DMS114 treated with DMSO at 0.1 percent for 48 hours (cell line): ENCODE data around the gene ABCG1.

ENCODE experiments used
- DNase-seq: peaks from one replicate; lab custom pipeline; 2025; ENCODE audit not compliant: unreplicated experiment; lab: John Stamatoyannopoulos, UW

Gene ABCG1

DNA sequence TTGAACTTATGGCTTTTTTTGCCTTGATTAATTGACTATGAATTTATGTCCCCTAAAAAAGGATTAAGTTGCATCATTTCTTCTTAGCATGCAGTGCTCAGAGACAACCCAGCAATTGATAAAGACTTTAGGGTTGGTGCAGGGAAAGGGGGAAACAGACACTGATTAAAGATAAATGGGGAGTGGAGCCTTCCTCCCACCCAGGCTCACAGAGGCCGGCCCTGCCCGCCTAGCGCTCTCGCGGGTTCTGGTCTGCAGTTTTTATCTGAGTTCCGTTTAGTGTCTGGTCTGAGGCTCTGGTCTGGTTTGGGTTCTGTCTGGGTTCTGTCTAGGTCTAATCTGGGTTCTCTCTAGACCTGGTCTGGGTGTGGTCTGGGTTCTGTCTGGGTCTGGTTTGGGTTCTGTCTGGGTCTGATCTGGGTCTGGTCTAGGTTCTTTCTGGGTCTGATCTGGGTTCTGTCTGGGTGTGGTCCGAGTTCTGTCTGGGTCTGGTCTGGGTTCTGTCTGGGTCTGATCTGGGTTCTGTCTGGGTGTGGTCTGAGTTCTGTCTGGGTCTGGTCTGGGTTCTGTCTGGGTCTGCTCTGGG is 48.1 kb downstream of the ABCG1 start:
- no peak for DNase-seq

DNA sequence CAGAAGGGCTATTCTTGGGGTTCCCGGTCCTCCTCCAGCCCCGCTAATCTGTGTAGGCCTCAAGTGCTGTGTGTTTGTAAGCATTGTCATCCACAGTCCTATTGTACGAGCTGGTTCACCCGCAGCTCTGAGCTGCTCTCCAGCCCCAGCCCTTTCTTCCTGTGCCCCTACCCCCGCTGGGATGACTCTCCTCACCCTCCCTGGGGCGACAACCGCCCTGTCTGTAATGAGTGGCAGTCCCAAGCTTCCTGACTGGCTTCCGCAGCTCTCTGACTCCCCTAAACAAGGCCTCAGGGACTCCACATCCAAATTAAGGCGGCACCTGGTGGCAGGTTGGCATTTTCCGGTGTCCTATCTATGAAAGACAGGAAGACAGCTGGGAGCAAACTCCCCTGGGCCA is 50.4 kb downstream of the ABCG1 start:
- DNase-seq = no peak

DNA sequence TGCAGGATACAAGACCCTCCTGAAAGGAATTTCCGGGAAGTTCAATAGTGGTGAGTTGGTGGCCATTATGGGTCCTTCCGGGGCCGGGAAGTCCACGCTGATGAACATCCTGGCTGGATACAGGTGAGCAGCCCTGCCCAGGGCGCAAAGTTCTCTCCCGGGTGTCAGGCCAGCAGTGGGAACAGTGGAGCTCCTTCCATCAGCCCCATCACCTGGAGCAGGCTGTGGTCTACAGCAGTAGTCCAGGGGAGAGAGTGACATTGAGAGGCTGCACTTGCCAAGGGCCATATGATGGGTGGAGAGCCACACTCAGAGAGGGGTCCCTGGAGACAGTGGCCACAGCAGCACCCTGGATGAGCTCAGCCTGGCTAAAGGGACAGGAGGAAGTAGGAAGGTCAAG is 52.1 kb downstream of the ABCG1 start:
- no peak for DNase-seq

DNA sequence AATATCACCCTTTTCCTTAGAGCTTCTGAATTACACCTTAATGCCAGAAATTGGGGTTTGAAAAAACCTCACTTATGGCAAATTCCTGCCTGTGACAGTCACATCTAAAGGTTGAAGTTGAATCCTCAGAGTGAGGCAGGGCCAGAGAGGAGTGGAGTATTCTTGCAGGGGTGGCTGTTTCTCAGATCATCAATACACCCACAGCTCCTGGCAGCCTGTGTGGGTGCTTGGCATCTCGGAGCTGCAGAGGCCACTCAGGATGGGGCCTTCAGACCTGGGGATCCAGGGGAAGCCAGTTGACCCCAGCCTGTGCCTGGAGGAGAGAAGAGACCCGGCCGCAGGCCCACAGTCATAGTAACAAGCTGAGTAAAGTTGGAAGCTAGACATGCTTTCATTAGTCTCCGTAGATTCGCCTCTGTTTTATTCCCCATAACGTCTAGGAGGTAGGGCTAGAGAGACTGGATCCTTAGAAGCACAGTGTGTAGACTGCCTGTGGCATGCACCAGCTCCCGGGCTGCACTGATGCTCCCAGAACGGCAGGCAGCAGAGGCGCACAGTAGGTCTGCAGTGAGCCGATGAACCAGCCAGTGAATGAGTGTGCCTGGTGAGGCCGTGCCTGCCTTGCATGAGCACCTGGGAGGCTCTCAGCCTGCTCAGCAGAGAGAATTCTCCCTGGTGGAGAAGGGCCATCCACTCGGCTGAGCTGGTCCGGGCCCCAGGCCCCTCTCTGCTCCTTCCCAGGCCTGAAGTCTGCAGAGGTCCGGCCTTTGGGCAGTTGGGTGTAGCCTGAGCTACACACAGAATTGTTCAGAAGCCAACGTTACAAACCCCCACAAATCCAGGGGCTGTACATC is 53.4 kb downstream of the ABCG1 start:
- no peak for DNase-seq

DNA sequence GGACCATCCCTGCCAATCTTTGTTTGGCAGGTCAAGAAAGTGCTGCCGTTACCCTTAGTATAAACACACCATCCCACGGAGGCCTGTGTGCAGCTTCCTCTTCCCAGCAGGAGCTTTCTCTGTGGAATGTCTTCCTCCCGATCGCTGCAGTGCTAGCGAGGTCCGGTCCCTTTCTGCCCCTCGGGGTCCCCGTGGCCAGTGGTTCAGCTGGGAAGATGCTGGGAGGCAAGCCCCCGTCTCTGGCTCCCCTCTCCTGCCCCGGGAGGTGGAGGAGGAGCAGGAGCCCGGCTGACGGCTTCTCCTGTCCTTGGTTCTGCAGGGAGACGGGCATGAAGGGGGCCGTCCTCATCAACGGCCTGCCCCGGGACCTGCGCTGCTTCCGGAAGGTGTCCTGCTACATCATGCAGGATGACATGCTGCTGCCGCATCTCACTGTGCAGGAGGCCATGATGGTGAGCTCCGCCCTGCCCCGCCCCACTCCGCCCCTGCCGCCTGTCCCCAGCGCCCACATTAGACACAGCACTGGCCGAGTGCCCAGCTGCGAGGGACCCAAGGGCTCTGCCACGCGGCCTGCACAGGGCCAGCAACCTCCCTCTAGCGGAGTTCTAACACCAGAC is 54.2 kb downstream of the ABCG1 start:
- DNase-seq = no peak

DNA sequence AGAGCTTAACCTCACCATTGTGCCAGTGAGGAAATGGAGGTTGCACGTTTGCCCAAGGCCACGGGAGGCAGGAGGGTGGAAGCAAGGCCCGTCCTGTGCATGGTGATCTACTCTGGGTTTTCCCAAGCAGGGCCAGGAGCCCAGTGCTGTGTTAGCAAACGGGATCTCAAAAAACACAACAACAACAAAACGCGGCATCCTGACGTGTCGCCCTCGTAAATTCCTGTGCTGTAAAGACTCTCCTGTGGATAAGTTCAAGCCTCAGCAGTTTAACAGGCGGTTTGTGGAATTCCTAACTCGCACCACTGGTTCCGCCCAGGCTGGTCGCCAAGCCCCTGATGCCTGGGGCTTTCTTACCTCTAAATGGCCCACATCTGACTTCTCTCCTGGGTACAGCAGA is 57.1 kb downstream of the ABCG1 start:
- no peak for DNase-seq

DNA sequence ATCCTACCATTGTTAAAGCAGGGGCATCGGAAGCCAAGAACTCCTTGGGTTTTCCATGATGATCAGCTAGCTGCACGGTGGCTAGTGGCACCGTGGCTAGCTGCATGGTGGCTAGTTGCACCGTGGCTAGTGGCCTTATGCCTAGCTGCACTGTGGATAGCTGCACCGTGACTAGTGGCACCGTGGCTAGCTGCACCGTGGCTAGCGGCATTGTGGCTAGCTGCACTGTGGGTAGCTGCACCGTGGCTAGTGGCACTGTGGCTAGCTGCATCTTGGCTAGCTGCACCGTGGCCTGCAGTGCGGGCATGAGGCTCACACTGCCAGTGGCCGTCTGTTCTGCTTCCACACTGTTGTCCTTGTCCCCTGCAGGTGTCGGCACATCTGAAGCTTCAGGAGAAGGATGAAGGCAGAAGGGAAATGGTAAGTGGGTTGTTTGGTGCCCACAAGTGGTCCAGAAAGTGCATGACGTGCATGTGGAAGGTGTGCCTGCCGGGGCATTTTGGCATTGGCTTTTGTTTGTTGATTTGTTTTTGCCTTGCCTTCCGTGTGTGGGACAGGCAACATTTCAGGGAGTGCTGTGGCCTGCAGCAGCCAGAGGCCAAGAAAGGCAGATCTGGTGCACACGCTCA is 57.7 kb downstream of the ABCG1 start:
- DNase-seq = no peak

DNA sequence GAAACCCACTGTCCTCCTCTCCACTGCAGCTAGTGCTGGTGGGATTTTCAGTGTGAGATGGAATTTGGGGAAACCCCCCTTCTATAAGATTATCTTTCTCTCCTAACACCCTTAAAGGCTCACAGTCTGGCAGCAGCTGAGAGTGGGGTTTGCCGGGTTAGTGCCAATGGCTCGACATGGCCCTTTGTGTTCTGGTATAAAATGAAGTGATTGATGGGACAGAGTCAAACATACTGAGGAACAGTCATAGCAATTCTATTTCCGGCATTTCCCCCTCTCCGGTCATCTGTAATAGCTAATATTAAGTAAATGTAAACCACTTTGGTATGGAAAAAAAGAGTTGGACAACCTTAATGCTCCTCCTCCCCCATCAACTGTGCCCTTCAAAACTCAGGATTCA is 58.7 kb downstream of the ABCG1 start:
- DNase-seq = no peak

DNA sequence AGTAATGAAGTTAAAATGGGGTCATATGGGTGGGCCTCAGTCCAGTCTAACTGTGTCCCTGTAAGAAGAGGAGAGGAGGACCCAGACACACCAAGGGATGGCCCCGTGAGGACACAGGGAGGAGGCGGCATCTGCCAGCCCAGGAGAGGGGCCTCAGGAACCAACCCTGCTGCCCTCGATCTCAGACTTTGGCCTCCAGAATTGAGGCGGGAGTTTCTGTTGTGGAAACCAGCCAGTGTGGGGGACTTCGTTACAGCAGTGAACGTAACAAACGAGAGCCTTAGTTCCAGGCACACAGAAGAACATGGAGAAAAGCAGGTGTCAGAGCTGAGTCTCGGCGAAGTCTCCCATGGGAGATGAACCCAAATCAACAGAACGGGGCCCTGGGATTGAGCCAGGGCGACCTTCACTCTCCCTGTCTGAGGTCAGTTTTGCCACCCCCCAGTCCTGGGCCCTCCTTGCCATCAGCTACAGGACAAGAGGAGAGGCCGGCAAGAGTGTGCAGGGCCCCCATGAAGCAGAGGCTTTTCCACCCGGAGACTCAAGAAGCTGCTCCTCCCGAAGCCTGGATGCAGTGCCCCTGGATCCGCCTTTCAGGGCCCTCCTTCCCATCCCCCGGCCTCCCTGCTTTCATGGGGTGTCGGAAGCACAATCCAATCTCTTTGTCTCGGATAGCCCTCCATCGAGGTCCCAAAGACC is 59.7 kb downstream of the ABCG1 start:
- no peak for DNase-seq

DNA sequence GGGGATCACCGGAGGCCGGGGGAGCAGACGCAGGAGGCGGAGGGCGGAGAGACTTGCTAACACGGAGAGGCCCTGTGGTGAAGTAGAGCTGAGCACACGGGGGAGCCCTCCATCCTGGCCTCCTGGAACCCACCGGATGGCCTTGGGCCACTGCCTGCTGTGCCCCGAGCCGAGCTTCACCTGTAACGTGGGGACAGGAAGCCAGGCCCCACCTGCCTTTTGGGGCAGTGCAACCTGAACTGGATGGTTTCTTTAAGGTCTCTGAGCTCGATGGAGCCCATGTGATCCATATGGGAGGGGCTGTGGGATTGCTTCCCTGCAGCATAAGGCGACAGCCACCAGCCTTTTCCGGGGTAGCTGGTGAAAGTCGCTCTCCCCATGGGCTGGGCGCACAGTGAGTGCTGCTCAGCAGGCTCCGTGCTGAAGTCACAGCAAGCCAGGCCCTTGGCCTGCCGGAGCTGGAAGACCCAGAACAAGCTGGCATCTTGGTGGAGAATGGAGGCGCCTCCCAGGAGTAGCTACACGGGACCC is 60.5 kb downstream of the ABCG1 start:
- DNase-seq = no peak

DNA sequence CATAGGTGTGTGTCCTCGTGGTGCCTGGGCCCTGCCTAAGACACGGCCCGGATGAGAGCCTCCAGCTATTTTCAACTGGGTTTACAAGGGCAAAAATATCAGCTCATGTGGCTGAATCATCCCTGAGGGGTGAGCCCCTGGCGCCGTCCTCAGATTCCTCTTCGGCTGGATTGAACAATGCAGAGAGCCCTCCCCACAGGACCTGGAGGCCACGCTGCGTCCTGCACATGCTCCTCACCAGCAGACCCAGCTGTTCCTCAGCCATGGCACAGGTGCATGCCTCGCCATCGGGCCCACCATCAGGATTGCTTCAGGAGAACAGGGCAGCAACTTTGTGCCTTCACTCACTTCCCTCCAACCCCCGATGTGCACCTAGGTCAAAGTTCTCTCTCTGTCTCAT is 60.9 kb downstream of the ABCG1 start:
- no peak for DNase-seq

DNA sequence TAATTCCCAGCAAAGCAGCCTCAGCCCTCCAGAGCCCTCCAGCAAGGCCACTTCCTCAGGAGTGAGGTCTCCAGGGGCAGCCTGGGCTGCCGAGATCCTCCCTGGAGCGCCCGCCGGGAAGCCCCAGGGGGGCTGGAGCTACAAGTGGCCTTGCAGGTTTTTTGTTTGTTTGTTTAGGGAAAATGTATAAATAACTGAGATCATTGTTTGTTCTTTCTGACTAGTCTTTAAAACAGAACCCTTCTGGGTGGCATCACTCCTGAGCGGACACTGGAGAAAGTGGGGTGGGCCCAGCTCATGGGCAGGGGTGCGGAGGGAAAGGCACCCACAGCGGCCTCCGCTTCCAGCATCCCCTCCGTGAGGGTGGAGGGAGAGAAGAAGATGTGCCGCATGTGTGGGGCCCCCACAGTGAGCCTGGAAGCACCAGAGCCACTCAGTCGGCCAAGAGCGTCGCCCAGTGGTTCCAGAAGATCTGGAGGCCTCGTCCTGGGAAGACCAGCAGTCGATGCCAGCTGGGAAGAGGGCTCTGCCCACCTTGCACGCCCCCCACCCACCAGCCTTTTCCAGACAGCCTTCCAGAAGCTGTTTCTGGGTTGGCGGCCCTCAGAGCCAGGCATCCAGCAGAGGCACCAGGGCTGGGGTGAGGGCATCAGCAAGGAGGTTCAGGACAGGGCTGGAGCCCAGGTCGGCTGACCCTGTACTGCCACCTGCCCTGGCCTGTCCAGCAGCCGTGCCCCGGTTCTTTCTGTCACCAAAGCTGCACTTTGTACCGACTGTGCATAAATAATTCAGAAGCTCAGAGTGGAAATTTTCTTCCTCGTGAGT is 61.6 kb downstream of the ABCG1 start:
- DNase-seq = no peak

DNA sequence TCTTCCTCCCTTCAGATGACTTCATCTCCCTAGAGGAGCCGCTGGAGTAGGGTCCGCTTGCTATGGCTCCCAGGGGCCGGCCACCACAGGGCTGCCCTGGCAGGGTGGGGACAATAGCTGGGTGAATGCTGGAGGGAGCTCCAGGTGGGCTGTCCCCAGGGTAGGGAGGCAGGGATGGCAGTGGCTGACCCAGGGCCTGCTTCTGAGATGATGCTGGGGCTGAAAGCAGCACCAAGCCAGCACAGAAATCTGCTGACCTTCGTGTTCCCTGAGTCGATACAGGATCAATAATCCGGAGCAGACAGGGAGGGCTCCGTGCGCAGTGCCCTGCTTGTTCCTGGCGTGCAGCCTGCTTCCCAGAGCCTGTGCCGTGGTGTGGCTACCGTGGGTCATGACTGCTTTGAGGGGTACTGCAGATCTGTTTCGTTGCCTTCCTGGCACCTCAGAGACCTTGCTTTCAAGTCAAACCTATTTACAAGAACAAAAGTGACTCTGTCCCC is 62.3 kb downstream of the ABCG1 start:
- no peak for DNase-seq

DNA sequence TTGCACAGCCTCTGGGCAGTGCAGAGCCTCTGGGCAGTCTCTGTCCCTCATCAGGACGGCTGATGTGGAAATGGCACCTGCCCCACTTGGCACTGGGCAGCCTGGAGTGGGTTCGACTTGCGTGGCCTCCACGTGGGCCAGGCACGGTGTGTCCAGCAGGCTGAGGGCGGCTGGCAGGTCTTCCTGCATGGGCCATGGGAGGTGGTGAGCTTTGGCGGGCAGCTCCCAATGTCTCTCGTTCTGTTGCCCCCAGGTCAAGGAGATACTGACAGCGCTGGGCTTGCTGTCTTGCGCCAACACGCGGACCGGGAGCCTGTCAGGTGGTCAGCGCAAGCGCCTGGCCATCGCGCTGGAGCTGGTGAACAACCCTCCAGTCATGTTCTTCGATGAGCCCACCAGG is 63.1 kb downstream of the ABCG1 start:
- DNase-seq = no peak

DNA sequence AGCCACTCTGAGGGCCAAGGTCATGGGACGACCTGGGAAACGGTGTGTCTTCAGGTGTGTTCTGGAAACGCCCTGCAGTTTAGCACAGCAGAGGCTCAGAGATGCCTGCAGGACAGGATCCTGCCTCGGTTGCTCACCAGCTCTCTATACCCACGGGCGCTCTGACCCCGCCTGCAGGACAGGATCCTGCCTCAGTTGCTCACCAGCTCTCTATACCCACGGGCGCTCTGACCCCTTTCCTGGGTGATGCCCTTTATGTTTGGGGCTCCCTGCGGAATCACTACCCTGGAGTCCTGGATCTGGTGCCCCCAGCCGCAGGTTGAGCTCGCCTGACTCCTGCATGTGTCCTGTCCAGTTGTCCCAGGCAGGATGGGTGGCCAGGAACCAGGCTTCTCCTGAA is 63.8 kb downstream of the ABCG1 start:
- no peak for DNase-seq

DNA sequence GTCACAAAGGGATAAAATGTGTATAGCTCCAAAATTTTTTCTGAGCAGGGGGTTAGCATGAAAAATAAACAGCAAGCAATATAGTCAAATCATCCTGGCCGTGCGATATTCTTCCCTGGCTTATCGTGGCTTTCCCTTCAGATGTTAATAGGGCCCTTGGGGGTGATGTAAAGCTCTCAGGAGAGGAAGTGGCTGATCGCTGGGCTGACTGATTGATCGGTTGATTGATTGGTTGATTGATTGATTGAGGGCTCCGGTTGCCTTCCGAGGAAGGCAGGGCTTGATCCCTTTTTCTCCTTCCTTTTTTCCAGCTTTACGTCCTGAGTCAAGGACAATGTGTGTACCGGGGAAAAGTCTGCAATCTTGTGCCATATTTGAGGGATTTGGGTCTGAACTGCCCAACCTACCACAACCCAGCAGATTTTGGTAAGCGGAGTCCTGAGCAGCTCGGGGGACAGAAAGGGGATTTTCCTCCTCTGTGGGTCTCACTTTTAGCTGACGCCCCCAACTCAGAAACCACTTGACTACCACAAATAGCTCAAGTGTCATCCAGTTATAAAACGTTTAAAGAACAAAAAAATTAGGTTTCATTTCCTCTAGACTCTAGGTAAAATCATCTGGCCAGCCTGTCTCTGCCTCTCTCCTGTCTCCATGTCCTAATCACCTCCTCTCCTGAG is 66.8 kb downstream of the ABCG1 start:
- DNase-seq = no peak

DNA sequence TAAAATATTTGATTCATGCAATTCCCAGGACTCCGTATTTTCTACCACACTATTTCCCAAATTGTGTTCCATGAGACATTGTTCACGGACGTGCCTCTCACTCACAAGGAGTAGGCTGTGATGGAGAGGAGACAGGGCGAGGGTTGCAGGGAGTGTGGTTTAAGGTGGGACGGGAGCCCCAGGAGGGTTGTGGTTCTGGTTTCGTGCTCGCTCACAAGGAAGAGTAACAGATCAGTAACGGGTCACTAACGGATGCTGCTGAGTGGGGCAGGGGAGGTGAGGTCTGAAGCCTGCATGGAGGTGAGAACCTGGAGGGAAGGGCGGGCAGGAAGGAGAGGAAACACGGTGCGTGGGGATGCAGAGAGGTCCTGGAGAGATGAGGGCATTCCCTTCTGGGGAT is 67.5 kb downstream of the ABCG1 start:
- DNase-seq = no peak

DNA sequence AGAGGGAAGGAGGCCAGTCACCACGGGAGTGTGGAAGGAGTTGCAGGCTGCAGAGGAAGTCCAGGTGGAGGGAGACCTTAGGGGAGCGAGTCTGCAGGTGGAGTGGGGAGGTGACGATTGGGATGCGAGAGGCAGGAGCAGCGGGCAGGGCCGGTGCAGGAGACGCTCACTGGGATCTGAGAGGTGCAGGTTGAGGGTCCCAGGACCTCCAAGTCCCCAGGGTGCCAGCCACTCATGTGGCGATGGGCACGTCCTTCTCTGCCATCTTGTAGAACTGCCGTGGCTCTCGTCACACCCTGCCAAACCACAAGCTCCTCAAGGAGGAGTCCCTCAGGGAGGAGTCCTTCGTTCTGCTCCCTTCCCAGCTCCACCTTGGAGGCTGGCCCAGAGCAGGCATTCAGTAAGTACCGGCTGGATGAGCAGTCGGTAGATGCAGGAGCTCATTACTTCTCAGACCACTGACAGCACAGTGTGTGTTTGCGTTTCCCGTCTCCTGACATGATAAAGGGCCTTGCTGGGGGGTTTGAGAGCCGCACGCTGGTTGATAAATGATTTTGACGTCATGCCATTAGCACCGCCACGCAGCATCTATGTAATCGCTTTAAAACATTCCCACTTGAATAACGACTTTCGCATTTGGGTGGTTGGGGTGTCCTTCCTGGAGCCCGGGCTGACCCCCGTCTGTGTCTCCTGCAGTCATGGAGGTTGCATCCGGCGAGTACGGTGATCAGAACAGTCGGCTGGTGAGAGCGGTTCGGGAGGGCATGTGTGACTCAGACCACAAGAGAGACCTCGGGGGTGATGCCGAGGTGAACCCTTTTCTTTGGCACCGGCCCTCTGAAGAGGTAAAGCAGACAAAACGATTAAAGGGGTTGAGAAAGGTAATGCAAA is 68.5 kb downstream of the ABCG1 start:
- DNase-seq = no peak

DNA sequence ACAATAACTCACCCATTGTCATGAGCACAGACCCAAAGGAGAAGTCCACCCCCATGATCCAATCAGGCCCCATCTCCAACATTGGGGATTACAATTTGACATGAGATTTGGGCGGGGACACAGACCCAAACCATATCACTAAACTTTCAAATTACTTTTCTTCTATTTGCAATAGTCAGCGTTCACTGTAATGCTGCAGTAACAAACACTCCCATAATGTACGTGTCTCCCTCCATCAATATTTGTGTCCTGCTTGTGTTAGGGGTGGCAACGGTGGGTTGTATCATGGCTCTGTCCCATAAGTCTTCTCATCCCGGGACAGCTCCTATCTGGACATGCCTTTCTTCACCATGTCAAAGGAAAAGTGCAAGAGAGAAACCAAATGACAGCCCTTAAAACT is 70.0 kb downstream of the ABCG1 start:
- no peak for DNase-seq
